ENCODE data around the gene MS4A8.
"Not testable (repeated sequence)": the region's sequence is repeated elsewhere in the genome, so short reads cannot be mapped to it uniquely, and the experiment has no call there.

DNA sequence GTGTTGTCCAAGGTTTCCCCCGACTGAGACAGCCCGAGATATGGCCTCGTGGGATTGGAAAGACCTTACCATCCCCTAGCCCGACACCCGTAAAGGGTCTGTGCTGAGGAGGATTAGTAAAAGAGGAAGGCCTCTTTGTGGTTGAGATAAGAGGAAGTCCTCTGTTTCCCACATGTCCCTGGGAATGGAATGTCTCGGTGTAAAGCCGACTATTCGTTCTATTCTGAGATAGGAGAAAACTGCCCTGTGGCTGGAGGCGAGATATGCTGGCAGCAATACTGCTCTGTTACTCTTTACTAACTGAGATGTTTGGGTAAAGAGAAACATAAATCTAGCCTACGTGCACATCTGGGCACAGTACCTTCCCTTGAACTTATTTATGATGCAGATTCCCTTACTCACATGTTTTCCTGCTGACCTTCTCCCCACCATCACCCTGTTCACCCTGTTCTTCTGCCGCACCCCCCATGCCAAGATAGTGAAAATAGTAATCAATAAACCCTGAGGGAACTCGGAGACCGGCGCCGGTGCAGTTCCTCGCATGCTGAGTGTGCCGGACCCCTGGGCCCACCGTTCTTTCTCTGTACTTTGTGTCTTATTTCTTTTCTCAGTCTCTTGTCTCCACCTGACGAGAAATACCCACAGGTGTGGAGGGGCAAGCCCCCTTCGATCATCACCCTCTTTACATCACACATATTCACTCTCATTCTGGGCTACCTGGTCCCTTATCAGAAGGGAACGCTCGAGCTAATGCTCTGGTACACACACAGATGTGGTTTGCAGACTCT, 60.2 kb downstream of the MS4A8 start:
- not testable (repeated sequence) for TF ChIP-seq CTCF (IDR thresholded peaks at IDR 0.05 in 8 of 11, conservative IDR thresholded peaks at IDR 0.05 in 3 of 11); POLR2AphosphoS5 (IDR thresholded peaks at IDR 0.05)

Measured in spleen (tissue), 7 donors.